IPS DF 19.7 (cell line): ENCODE data around the gene TCN1.
"Not testable (repeated sequence)": the region's sequence is repeated elsewhere in the genome, so short reads cannot be mapped to it uniquely, and the experiment has no call there.

Experiments
- DNase-seq: peaks from one replicate; pipeline ENCODE4 v3.0.0-alpha.2; 2013; ENCODE audit warnings: low read depth, low spot score

Gene TCN1

GRCh38 chr11:59866397-59866796 is at the start of gene TCN1:
TCN1 (minus strand) TSS chr11:59866487; CDS start chr11:59866470, 17 bp downstream.
- DNase-seq, result no peak

GRCh38 chr11:59903569-59903968 is 37.3 kb upstream of the TCN1 start:
- not testable (repeated sequence) for DNase-seq

- DNase-seq, result no peak
Observed at GRCh38 chr11:59901306-59901705, 35.0 kb upstream of the TCN1 start.

- DNase-seq, result no peak
Observed at GRCh38 chr11:59900366-59901126, 34.3 kb upstream of the TCN1 start.

GRCh38 chr11:59899532-59899931 is 33.2 kb upstream of the TCN1 start:
- DNase-seq, result no peak

- DNase-seq, result no peak
Observed at GRCh38 chr11:59898650-59899049, 32.4 kb upstream of the TCN1 start.

- DNase-seq, result no peak
Observed at GRCh38 chr11:59898046-59898445, 31.8 kb upstream of the TCN1 start.

- DNase-seq, result no peak
Observed at GRCh38 chr11:59894616-59895015, 28.3 kb upstream of the TCN1 start.

GRCh38 chr11:59891781-59892181 is 25.5 kb upstream of the TCN1 start:
- DNase-seq, result peak; percentile 52

- DNase-seq, result not testable (repeated sequence)
Observed at GRCh38 chr11:59887156-59887555, 20.9 kb upstream of the TCN1 start.

GRCh38 chr11:59883597-59883996 is 17.3 kb upstream of the TCN1 start:
- no peak for DNase-seq

GRCh38 chr11:59879567-59879966 is 13.3 kb upstream of the TCN1 start:
- no peak for DNase-seq

- DNase-seq, result no peak
Observed at GRCh38 chr11:59878575-59878974, 12.3 kb upstream of the TCN1 start, which contains the start of gene OOSP3. OOSP3 (plus strand) TSS chr11:59878782; CDS start chr11:59878809, 27 bp downstream.

GRCh38 chr11:59877784-59878183 is 11.5 kb upstream of the TCN1 start:
- DNase-seq, result no peak

- DNase-seq, result no peak
Observed at GRCh38 chr11:59877325-59877724, 11.0 kb upstream of the TCN1 start.

GRCh38 chr11:59875856-59876519 is 9.7 kb upstream of the TCN1 start:
- DNase-seq, result no peak

- no peak for DNase-seq
Observed at GRCh38 chr11:59872076-59872475, 5.8 kb upstream of the TCN1 start.

- DNase-seq, result no peak
Observed at GRCh38 chr11:59867946-59868345, 1.7 kb upstream of the TCN1 start.

- DNase-seq, result no peak
Observed at GRCh38 chr11:59866836-59867235, 549 bp upstream of the TCN1 start.

- no peak for DNase-seq
Observed at GRCh38 chr11:59865031-59865430, 1.3 kb downstream of the TCN1 start.

- no peak for DNase-seq
Observed at GRCh38 chr11:59862252-59862651, 4.0 kb downstream of the TCN1 start.

- DNase-seq, result no peak
Observed at GRCh38 chr11:59859673-59860072, 6.6 kb downstream of the TCN1 start.
